GM18909 (cell line): ENCODE results near the gene TXNRD2.

Experiments used
- ATAC-seq: cut with Tn5 transposase; IDR thresholded peaks from one replicate; pipeline ENCODE4 v1.9.1; 2021; ENCODE audit warnings: mild to moderate bottlenecking; ENCODE audit not compliant: unreplicated experiment, poor library complexity

The TXNRD2 gene

GRCh38 chr22:19880786-19881569, 60.6 kb downstream of the TXNRD2 start:
- ATAC-seq, result no peak

DNA sequence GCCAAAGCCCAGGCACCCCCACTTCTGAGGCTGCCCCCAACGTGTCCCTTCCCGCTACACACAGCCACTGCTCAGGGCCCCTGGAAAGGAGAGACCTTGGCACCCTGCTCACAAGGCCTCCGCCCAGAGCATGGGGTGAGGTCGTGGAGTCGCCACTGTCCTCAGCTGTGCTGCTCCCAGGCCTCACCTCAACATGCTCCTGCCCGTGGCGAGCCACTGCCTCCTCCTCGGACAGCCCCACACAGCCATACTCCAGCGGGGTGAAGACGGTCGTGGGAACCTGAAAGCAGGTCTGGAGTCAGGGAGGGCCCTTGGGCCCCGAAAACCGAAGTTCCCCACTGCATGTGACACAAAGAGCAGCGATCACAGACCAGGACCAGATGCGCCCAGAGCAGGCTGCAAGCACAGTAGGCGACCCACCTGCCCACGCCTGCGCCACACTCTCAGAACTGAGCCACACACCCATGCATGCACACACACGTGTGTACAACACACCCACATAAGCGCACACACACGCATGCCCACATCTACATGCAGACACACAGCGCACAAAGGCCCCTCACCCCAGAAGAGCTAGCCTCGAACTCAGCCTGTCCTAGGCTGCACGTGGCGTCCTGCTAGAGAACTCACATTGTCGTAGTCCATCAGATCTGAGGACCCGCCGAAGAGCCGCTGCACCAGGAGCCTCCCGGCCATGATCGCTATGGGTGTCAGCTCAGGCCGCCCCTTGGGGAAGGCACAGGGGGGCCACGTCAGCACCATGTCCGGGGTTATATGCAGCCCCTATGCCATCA, 61.4 kb downstream of the TXNRD2 start:
- no peak for ATAC-seq

- ATAC-seq, result no peak
Observed at GRCh38 chr22:19879643-19879991, 62.0 kb downstream of the TXNRD2 start.

DNA sequence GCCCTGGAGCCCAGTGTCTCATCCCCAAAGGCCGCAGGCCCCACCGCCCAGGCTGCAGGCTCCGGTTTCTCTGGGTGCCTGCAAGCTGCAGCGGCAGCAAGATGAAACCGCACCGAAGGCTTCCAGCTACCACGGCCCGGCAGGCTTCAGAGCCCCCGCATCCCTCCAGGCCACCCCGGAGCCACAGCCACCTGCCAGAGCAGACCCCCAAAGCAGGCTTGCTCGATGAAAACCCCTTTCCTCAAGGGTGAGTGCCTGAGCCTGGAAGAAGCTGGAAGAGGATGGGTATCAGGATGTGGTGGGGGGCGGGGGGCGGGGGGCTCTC, 62.4 kb downstream of the TXNRD2 start:
- no peak for ATAC-seq

- ATAC-seq, result no peak
Observed at GRCh38 chr22:19878461-19879245, 63.0 kb downstream of the TXNRD2 start.

- ATAC-seq, result no peak
Observed at GRCh38 chr22:19877626-19878339, 63.8 kb downstream of the TXNRD2 start.

GRCh38 chr22:19876941-19877625, 64.5 kb downstream of the TXNRD2 start:
- no peak for ATAC-seq

DNA sequence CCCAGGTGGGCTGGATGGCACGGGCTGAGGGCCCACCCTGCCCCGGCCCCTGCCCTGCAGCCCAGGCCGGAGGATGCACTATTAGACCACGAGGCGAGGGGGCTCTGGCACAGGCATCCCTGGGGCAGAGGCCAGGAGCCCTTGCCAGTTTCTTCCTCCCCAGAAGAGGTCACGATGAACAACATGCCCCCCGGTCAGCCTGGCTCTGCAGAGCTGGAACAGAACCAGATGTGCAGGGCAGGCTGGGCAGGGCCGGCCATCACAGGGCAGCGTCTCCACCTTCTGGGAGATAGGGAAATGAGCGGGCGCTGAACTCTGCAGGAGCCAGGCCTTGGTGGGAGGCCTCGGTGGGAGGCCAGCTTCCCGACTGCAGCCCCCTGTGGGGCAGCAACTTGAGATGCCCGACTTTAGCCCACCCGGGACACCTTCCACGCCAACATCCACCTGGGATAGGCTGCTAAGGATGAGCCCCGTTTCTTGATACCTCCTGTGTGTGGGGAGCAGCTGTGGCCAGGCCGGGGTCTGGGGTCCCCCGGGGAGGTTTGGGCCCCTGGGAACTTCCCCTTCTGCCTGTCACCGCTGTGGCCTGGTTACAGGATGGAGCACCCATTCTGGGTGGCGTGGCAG, 65.2 kb downstream of the TXNRD2 start:
- ATAC-seq, result no peak

- no peak for ATAC-seq
Observed at GRCh38 chr22:19875531-19876313, 65.9 kb downstream of the TXNRD2 start.

DNA sequence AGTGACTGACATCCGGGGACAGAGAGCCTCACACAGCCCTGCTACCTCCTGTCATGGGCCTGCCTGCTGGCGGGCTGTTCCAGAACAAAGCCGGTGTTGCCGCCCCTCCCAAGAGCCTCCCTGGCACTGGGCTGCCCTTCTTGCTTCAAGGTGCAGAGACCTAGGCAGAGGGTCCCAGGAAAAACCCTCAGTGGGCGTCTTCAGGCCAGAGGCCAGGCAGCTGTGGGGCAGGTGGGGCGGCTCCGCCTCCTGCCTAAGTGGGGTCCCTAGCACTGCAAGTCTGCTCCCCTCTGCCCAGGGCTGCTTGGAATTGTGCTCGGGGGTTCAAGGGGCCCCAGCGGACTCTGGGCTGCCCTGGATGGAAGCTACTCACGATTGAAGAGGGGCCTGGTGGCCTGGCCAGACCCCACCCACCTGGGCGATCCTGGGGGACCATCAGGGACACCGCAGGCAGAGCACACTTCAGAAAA, 66.5 kb downstream of the TXNRD2 start:
- no peak for ATAC-seq

DNA sequence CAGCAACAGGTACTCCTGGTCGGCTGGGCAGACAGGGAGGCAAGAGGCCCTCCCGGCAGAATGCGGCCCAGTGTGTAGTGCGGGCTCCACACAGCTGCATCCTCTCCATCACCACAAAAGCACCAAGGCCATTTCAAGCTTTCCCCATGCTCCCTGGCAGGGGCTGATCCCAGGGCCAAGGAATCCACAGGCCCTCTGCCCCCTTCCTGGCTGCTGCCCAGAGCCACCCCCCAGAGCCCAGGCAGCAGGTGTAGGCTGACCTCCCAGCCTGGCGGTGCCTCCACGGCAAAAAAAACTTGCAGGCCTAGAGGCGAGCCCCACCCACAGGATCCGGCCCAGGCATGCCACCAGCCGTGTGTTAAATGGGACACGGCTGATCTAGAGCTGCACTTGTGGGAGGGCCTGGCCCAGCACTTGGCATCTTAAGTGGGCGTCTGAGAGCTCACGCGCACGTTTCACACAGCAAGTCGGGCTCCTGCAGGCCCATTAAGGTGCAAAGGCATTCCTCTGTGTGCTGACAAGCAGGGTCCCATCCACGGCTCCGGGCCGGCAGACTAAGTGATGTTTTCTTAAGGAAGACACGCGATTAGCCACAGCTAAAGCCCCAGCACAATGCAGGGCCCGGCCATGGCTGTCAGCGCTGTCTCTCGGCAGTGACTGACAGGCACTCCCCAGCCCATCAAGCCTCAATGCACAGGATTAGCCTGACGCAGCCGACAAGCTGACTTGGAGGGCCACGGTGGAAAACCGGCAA, 67.1 kb downstream of the TXNRD2 start:
- no peak for ATAC-seq

GRCh38 chr22:19873960-19874306, 67.7 kb downstream of the TXNRD2 start:
- ATAC-seq, result no peak

DNA sequence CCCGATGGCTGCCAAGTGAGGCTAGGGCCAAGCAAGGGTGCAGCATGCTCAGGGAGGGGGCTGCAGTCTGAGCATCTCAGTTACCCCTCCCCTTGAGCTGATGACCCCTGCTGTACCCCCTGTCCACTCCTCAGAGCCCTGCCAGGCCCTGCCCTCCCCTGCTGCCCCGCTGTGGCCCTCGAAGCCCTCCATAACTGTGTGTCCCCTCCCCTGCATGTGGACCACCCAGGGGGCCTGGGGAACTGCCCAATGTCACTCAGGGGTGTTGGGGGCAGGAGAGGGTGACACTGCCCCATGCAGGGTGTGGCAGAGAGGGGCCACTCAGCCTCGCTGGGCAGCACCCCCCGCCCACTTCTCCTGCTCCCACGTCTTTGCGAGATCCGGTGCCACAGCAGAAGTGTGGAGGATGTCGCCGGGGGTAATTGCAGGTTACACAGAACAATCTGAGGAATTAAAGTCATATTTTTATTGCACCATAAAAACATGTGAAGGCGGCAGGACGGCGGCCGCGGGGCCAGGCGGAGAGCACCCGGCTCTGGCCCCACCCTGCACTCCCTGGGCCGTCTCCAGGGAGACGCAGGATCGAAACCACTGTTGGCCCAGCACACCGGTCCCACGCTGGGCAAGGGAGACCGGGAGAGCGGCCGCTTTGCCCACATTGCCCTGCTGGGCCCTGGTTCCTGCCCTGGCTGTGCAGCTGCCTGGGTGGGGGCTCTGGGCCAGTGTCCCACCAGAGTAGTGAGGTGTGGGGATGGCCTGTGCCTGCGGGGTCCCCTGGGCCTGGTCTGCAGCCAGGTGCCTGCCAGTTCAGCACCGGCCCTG, 68.3 kb downstream of the TXNRD2 start:
- ATAC-seq, result no peak

- ATAC-seq, result no peak
Observed at GRCh38 chr22:19872779-19873137, 68.9 kb downstream of the TXNRD2 start.

GRCh38 chr22:19871845-19872778, 69.5 kb downstream of the TXNRD2 start:
- no peak for ATAC-seq
